AML-193 (cell line): ENCODE measurements around the gene SH3RF1.
"Not testable (repeated sequence)": the region's sequence is repeated elsewhere in the genome, so short reads cannot be mapped to it uniquely, and the experiment has no call there.

Experiments
- DNase-seq, 2 experiments: peaks; one replicate each; lab custom pipeline; 2025; lab: John Stamatoyannopoulos, UW

The SH3RF1 gene

GRCh38 chr4:169270810-169271691 is at the start of gene SH3RF1:
TSS of gene SH3RF1 (minus strand) at chr4:169270956. CDS start at chr4:169269212, 1,744 bp downstream.
- peak; percentile 49 to 60 for DNase-seq

- DNase-seq: no peak
Measured at GRCh38 chr4:169315530-169316343, 45.0 kb upstream of the SH3RF1 start.

GRCh38 chr4:169314906-169315305 is 44.1 kb upstream of the SH3RF1 start:
- DNase-seq: no peak

GRCh38 chr4:169313732-169314131 is 43.0 kb upstream of the SH3RF1 start:
- DNase-seq: no peak

GRCh38 chr4:169312690-169313422 is 42.1 kb upstream of the SH3RF1 start:
- no peak for DNase-seq

GRCh38 chr4:169311643-169312365 is 41.0 kb upstream of the SH3RF1 start:
- DNase-seq: peak; percentile 59 to 62

- no peak for DNase-seq
Measured at GRCh38 chr4:169309326-169309967, 38.7 kb upstream of the SH3RF1 start.

- no peak for DNase-seq
Measured at GRCh38 chr4:169307576-169307975, 36.8 kb upstream of the SH3RF1 start.

GRCh38 chr4:169305651-169306050 is 34.9 kb upstream of the SH3RF1 start:
- DNase-seq: no peak

- no peak for DNase-seq
Measured at GRCh38 chr4:169305173-169305572, 34.4 kb upstream of the SH3RF1 start.

- DNase-seq: peak in 1 of 2 experiments; percentile 4
Measured at GRCh38 chr4:169295822-169296221, 25.1 kb upstream of the SH3RF1 start.

GRCh38 chr4:169293343-169294176 is 22.8 kb upstream of the SH3RF1 start:
- DNase-seq: peak; percentile 89

GRCh38 chr4:169287983-169288382 is 17.2 kb upstream of the SH3RF1 start:
- not testable (repeated sequence) for DNase-seq

GRCh38 chr4:169286562-169287301 is 16.0 kb upstream of the SH3RF1 start:
- peak; percentile 53 to 54 for DNase-seq

- no peak for DNase-seq
Measured at GRCh38 chr4:169283114-169283509, 12.4 kb upstream of the SH3RF1 start.

- DNase-seq: no peak
Measured at GRCh38 chr4:169282429-169283113, 11.8 kb upstream of the SH3RF1 start.

- no peak for DNase-seq
Measured at GRCh38 chr4:169279108-169279507, 8.4 kb upstream of the SH3RF1 start.

GRCh38 chr4:169278624-169279023 is 7.9 kb upstream of the SH3RF1 start:
- no peak for DNase-seq

- not testable (repeated sequence) for DNase-seq
Measured at GRCh38 chr4:169277838-169278237, 7.1 kb upstream of the SH3RF1 start.
